ENCODE measurements around the gene TTBK1.

- TF ChIP-seq MAX (IDR thresholded peaks at IDR 0.05; ENCODE audit: low read depth, low read length): no peak
- TF ChIP-seq, protein P1, sequence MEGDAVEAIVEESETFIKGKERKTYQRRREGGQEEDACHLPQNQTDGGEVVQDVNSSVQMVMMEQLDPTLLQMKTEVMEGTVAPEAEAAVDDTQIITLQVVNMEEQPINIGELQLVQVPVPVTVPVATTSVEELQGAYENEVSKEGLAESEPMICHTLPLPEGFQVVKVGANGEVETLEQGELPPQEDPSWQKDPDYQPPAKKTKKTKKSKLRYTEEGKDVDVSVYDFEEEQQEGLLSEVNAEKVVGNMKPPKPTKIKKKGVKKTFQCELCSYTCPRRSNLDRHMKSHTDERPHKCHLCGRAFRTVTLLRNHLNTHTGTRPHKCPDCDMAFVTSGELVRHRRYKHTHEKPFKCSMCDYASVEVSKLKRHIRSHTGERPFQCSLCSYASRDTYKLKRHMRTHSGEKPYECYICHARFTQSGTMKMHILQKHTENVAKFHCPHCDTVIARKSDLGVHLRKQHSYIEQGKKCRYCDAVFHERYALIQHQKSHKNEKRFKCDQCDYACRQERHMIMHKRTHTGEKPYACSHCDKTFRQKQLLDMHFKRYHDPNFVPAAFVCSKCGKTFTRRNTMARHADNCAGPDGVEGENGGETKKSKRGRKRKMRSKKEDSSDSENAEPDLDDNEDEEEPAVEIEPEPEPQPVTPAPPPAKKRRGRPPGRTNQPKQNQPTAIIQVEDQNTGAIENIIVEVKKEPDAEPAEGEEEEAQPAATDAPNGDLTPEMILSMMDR (IDR thresholded peaks at IDR 0.05; ENCODE audit: low read depth, low read length): no peak
- TF ChIP-seq POLR2A (IDR thresholded peaks at IDR 0.05; ENCODE audit: extremely low read depth, insufficient read length): no peak
- TF ChIP-seq MYC (IDR thresholded peaks at IDR 0.05; ENCODE audit: low read depth, low read length): no peak
These were observed 49.6 kb downstream of the TTBK1 start for GRCh38 chr6:43292763-43293318.
